Activated CD8-positive, alpha-beta T cell treated with anti-CD3 and anti-CD28 coated beads for 36 hours (primary cell): ENCODE data around the gene EIF1AY. TPM values are rescaled to one million over a fixed set of nuclear protein-coding genes. Genes with fewer than 3 reads are reported as not detected.
A peak's percentile ranks its signal among the peaks of the same experiment; 100 is the strongest.

Source experiments
- ATAC-seq: fragments of 200-7000 bp; cut with Tn5 transposase; one replicate; pipeline ENCODE4 v1.10.0; 2021; ENCODE audit warnings: mild to moderate bottlenecking, moderate library complexity
- CTCF ChIA-PET: fragments of 350-600 bp; sonication (Branson Sonifier 250); formaldehyde crosslinking; loops from one replicate; lab custom pipeline; 2021; ENCODE audit warnings: antibody characterized with exemption; lab: Charles Lee
- POLR2A ChIA-PET: fragments of 350-600 bp; sonication (Branson Sonifier 250); formaldehyde crosslinking; loops from one replicate; lab custom pipeline; 2021; ENCODE audit warnings: antibody characterized with exemption; lab: Charles Lee
- DNase-seq: peaks from one replicate; pipeline ENCODE4 v3.0.0-alpha.2; 2020
- H3K27ac Mint-ChIP-seq: one replicate; pipeline ENCODE4 v1.8.0; 2021; ENCODE audit warnings: mild to moderate bottlenecking, mixed read lengths
- H3K27me3 Mint-ChIP-seq: one replicate; pipeline ENCODE4 v1.8.0; 2021; ENCODE audit warnings: mixed read lengths
- H3K36me3 Mint-ChIP-seq: one replicate; pipeline ENCODE4 v1.8.0; 2021; ENCODE audit warnings: low read depth, mixed read lengths
- H3K4me1 Mint-ChIP-seq: one replicate; pipeline ENCODE4 v1.8.0; 2021; ENCODE audit warnings: low read depth, mixed read lengths
- H3K4me3 Mint-ChIP-seq: one replicate; pipeline ENCODE4 v1.8.0; 2021; ENCODE audit warnings: mild to moderate bottlenecking, moderate library complexity, mixed read lengths
- H3K9me3 Mint-ChIP-seq: one replicate; pipeline ENCODE4 v1.8.0; 2021; ENCODE audit warnings: mixed read lengths
- intact Hi-C: fragments of 100-400 bp; cut with micrococcal nuclease; formaldehyde crosslinking; loops from one replicate; pipeline ENCODE4 v1.10.0; 2022
- total RNA-seq, 2 experiments: library from RNA; stranded (reverse); gene quantifications; one replicate each; pipeline ENCODE4 v1.2.3, GENCODE V29; 2021
- TF ChIP-seq, protein P1 (sequence below): fragments of 200-600 bp; IDR thresholded peaks from one replicate; pipeline ENCODE4 v1.8.0; 2022; ENCODE audit warnings: antibody characterized with exemption, mild to moderate bottlenecking

The EIF1AY gene, protein sequence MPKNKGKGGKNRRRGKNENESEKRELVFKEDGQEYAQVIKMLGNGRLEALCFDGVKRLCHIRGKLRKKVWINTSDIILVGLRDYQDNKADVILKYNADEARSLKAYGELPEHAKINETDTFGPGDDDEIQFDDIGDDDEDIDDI
- total RNA-seq: 10 to 100 TPM; 89.8 to 92.0 TPM

DNA sequence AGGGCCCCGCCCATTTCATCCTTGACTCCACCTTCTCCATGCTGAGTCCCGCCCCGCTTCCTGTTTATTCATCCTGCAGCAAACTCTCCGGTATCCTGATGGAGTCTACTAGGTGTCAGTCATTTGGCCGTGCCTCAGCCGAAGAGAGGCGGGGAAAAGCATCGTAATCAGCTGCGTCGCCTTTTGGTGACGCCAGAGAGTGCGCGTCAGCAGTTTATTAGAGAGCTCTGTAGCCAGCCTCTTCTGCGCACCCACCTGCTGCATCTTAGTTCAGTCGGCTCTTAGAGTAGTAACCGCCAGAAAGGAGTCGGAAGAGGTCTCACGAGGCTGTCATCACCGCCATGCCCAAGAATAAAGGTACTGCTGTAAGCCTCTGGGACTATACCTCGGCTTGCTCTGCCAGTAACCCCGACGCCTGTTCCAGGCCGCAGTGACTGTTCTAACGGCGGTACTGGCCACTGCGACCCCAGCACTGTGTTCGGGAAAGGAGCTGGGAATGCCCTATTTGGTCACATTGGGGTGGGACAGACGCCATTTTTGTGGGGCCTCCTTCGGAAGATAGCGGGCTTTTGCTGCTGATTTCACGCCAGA is at the start of gene EIF1AY:
Gene EIF1AY, plus strand, starts transcription at position 246 of the 591 bp plus-strand sequence. Its CDS starts 96 bp downstream, at position 342.
- CTCF ChIA-PET: interaction anchor here (1.0 kb wide), 1 partner anchor 13 kb away, joined by 3 read pairs; no protein-coding TSS in a partner anchor
- DNase-seq: peak; percentile 92
- Mint-ChIP-seq H3K27ac (peak within 1 kb of the TSS; percentile 95), H3K4me3 (peak within 1 kb of the TSS; percentile 83), H3K36me3 (peaks cover 8% of the 10 kb centered on the region), H3K9me3 (peaks cover 1% of the 10 kb centered on the region), H3K27me3 (no peaks in the 10 kb centered on the region), H3K4me1 (peaks cover 23% of the 10 kb centered on the region)
- peak; percentile 95 for ATAC-seq
- intact Hi-C loops: loop anchor here (10.0 kb wide), 1 partner anchor 169 kb away; no protein-coding TSS in a partner anchor
- POLR2A ChIA-PET: interaction anchor here (0.9 to 1.3 kb wide), 3 partner anchors 13 to 668 kb away, joined by 3 to 5 read pairs (median 3); no protein-coding TSS in a partner anchor
- TF ChIP-seq, protein P1, sequence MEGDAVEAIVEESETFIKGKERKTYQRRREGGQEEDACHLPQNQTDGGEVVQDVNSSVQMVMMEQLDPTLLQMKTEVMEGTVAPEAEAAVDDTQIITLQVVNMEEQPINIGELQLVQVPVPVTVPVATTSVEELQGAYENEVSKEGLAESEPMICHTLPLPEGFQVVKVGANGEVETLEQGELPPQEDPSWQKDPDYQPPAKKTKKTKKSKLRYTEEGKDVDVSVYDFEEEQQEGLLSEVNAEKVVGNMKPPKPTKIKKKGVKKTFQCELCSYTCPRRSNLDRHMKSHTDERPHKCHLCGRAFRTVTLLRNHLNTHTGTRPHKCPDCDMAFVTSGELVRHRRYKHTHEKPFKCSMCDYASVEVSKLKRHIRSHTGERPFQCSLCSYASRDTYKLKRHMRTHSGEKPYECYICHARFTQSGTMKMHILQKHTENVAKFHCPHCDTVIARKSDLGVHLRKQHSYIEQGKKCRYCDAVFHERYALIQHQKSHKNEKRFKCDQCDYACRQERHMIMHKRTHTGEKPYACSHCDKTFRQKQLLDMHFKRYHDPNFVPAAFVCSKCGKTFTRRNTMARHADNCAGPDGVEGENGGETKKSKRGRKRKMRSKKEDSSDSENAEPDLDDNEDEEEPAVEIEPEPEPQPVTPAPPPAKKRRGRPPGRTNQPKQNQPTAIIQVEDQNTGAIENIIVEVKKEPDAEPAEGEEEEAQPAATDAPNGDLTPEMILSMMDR: no peak

DNA sequence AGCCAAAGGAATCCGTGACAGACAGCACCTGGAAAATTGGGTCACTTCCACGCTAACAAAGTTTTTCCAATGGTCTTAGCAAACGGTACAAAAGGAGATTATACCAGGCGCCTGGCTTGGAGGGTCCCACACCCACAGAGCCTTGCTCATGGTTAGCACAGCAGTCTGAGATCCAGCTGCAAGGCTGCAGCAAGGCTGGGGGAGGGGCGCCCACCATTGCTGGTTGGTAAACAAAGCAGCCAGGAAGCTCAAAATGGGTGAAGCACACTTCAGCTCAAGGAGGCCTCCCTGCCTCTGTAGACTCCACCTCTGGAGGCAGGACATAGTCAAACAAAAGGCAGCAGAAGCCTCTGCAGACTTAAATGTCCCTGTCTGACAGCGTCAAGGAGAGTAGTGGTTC is 47.1 kb upstream of the EIF1AY start:
- Mint-ChIP-seq H3K4me1 (peaks cover 21% of the 10 kb centered on the region), H3K4me3 (no peak overlapping the region), H3K36me3 (no peaks in the 10 kb centered on the region), H3K27me3 (no peaks in the 10 kb centered on the region), H3K9me3 (no peaks in the 10 kb centered on the region), H3K27ac (no peak overlapping the region)
- POLR2A ChIA-PET: no interaction called here
- intact Hi-C loops: no loop called here
- DNase-seq: no peak
- no peak for ATAC-seq
- CTCF ChIA-PET: no interaction called here
- TF ChIP-seq, protein P1: no peak

DNA sequence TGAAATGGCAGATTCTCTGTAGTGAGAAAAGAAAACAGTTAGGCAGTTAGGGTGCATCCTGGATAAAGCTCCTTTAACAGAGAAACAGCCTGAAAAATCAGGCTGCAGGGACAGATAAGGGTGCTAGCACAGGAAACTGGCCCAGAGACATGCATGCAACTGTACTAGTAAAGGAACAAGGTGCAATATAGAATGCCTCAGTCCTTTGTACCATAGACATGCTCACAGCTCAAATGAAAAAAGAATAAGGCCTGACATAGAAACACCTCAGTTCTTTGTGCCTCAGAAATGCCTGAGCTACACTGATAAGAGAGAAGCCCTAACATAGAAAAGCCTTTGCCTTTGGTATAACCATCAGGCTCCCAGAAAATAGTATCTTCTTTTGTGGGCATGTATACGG is 37.4 kb upstream of the EIF1AY start:
- peaks cover 3% of the 10 kb centered on the region for H3K36me3 Mint-ChIP-seq
- no peaks in the 10 kb centered on the region for H3K9me3 Mint-ChIP-seq
- intact Hi-C loops: no loop called here
- H3K4me1 Mint-ChIP-seq: peaks cover 21% of the 10 kb centered on the region
- TF ChIP-seq, protein P1: no peak
- POLR2A ChIA-PET: no interaction called here
- CTCF ChIA-PET: no interaction called here
- no peak for ATAC-seq
- no peak overlapping the region for H3K27ac Mint-ChIP-seq
- no peaks in the 10 kb centered on the region for H3K27me3 Mint-ChIP-seq
- no peak for DNase-seq
- H3K4me3 Mint-ChIP-seq: no peak overlapping the region

DNA sequence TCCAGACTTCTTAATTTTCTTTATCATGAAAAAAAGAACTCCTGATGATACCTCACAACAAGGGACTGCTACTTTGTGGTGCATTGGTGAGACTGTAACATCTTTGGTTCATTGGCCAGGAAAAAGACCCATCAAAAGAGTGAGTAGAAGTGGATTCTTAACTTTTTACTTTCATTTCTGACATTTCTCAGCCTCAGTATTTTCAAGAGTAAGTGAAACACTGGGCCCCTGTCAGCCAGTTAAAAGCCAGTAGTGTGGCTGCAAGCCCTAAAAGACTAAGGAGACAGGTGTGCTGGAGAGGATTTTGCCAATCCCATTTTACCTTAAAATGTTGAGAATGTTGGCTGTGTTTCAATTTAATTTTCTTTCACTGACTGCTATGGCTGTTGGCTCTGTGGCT is 36.6 kb upstream of the EIF1AY start:
- no peaks in the 10 kb centered on the region for H3K27me3 Mint-ChIP-seq
- CTCF ChIA-PET: no interaction called here
- no peak for DNase-seq
- H3K9me3 Mint-ChIP-seq: no peaks in the 10 kb centered on the region
- TF ChIP-seq, protein P1: no peak
- peaks cover 1% of the 10 kb centered on the region for H3K36me3 Mint-ChIP-seq
- POLR2A ChIA-PET: no interaction called here
- H3K4me1 Mint-ChIP-seq: peaks cover 21% of the 10 kb centered on the region
- ATAC-seq: no peak
- intact Hi-C loops: no loop called here
- no peak overlapping the region for H3K27ac Mint-ChIP-seq
- H3K4me3 Mint-ChIP-seq: no peak overlapping the region

DNA sequence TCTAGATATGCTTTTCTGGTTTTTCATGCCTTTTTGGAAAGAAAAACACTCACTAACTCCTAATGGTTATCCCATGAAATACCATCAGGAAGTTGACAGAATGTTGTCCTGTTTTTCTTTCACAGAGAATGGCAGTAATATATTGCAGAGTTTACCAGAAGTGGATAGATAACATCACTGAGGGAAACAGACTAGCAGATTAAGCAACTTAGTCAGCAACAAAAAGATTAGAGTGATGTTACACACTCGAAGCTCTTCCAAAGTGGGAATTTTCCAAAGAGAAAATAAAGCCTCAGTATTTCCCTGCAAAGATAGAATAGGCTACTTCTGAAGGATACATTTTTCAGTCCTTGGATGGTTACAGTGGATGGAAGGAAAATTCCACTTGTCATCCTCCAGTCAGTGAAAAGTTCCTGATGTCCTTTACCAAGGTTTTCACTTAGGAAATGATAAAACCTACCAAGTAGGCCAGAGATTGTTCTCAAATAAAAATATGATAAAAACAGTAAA is 31.1 kb upstream of the EIF1AY start:
- ChIA-PET CTCF (no interaction called here), POLR2A (no interaction called here)
- intact Hi-C loops: no loop called here
- Mint-ChIP-seq H3K9me3 (peaks cover 2% of the 10 kb centered on the region), H3K4me3 (no peak overlapping the region), H3K4me1 (peaks cover 6% of the 10 kb centered on the region), H3K27ac (no peak overlapping the region), H3K27me3 (no peaks in the 10 kb centered on the region), H3K36me3 (no peaks in the 10 kb centered on the region)
- no peak for DNase-seq
- TF ChIP-seq, protein P1: no peak
- no peak for ATAC-seq
